Measurements from ENCODE around the gene VKORC1. TPM values are rescaled to one million over a fixed set of nuclear protein-coding genes. Genes with fewer than 3 reads are reported as not detected.

The VKORC1 gene
- total RNA-seq, 1 donor from 2014 or later: 139 TPM

DNA sequence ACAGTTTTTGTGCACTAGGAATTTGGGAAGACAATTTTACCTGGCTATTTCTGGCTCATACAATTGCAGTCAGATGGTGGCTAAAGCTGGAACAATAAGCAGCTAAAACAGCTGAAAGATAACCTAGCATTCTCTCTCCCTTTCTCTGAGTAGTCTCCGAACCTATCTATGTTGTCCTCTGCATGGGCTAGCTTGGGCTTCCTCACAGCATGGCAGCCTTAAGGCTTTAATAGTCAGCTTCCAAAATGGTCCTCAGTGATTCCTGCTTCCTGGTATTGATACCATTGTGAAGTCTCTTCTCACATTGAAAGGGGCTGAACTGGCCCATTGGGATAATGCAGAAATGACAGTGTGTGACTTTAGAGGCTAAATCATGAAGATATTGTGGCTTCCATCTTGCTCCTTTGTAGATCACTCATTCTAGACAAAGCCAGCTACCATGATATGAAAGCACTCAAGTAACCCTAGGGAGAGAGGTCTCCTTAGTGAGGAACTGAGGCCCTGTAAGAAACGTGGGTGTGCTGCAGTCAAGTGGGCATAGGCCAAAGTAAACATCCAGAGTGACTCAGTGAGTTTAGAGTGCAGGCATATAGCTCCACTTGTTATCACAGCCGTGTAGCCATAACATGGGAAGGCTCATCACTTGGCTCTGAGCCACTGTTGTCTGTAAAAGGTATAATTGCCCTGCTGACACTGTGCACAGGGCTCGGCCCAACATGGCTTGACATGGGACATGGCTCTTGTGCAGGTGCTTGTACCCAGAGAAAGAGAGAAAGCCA is 5.5 kb upstream of the VKORC1 start:
- TF ChIP-seq, protein P1, sequence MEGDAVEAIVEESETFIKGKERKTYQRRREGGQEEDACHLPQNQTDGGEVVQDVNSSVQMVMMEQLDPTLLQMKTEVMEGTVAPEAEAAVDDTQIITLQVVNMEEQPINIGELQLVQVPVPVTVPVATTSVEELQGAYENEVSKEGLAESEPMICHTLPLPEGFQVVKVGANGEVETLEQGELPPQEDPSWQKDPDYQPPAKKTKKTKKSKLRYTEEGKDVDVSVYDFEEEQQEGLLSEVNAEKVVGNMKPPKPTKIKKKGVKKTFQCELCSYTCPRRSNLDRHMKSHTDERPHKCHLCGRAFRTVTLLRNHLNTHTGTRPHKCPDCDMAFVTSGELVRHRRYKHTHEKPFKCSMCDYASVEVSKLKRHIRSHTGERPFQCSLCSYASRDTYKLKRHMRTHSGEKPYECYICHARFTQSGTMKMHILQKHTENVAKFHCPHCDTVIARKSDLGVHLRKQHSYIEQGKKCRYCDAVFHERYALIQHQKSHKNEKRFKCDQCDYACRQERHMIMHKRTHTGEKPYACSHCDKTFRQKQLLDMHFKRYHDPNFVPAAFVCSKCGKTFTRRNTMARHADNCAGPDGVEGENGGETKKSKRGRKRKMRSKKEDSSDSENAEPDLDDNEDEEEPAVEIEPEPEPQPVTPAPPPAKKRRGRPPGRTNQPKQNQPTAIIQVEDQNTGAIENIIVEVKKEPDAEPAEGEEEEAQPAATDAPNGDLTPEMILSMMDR (IDR thresholded peaks at IDR 0.05; ENCODE audit: insufficient read depth, low read length, poor library complexity, severe bottlenecking): no peak
- H3K27me3 ChIP-seq (ENCODE audit: control insufficient read depth, insufficient read depth, low read length): no peaks in the 10 kb centered on the region
- H3K4me3 ChIP-seq (ENCODE audit: low read depth, low read length): no peak overlapping the region
- DNase-seq (ENCODE audit: low read depth): no peak
- no peaks in the 10 kb centered on the region for H3K36me3 ChIP-seq (ENCODE audit: control insufficient read depth, insufficient read depth, low read length)

GRCh38 chr16:31094088-31094423 is 541 bp downstream of the VKORC1 start:
- TF ChIP-seq, protein P1 (IDR thresholded peaks at IDR 0.05; ENCODE audit: insufficient read depth, low read length, poor library complexity, severe bottlenecking): no peak
- Histone ChIP-seq H3K36me3 (ENCODE audit: control insufficient read depth, insufficient read depth, low read length) (no peaks in the 10 kb centered on the region), H3K4me3 (ENCODE audit: low read depth, low read length) (peak overlapping the region; percentile 92), H3K27me3 (ENCODE audit: control insufficient read depth, insufficient read depth, low read length) (no peaks in the 10 kb centered on the region)
- DNase-seq (ENCODE audit: low read depth): no peak

GRCh38 chr16:31093132-31093703 is 1.4 kb downstream of the VKORC1 start:
- TF ChIP-seq, protein P1 (IDR thresholded peaks at IDR 0.05; ENCODE audit: insufficient read depth, low read length, poor library complexity, severe bottlenecking): no peak
- no peak for DNase-seq (ENCODE audit: low read depth)
- H3K36me3 ChIP-seq (ENCODE audit: control insufficient read depth, insufficient read depth, low read length): no peaks in the 10 kb centered on the region
- no peaks in the 10 kb centered on the region for H3K27me3 ChIP-seq (ENCODE audit: control insufficient read depth, insufficient read depth, low read length)
- H3K4me3 ChIP-seq (ENCODE audit: low read depth, low read length): peak overlapping the region; percentile 92

- no peak for DNase-seq (ENCODE audit: low read depth)
- Histone ChIP-seq H3K27me3 (ENCODE audit: control insufficient read depth, insufficient read depth, low read length) (no peaks in the 10 kb centered on the region), H3K4me3 (ENCODE audit: low read depth, low read length) (no peak overlapping the region), H3K36me3 (ENCODE audit: control insufficient read depth, insufficient read depth, low read length) (no peaks in the 10 kb centered on the region)
- TF ChIP-seq, protein P1 (IDR thresholded peaks at IDR 0.05; ENCODE audit: insufficient read depth, low read length, poor library complexity, severe bottlenecking): no peak
Measured at GRCh38 chr16:31092330-31092729, 2.3 kb downstream of the VKORC1 start.

DNA sequence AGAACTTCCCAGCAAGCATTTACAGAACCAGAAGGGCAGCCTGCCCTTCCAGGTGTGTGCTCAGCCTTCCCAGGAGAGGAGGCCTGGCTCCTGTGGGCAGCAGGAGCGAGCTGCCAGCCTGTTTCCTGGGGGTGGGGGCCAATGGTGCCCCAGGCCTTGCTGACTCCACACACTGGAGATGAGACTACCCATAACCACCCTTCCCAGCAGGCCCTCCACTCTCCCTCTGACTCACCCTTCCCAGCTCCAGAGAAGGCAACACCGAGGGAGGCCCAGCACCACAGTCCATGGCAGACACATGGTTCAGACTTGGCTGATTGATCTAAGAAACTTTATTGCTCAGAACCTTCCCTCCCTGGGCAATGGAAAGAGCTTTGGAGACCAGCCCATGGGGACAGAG is 4.1 kb downstream of the VKORC1 start:
- no peak overlapping the region for H3K4me3 ChIP-seq (ENCODE audit: low read depth, low read length)
- TF ChIP-seq, protein P1 (IDR thresholded peaks at IDR 0.05; ENCODE audit: insufficient read depth, low read length, poor library complexity, severe bottlenecking): no peak
- H3K36me3 ChIP-seq (ENCODE audit: control insufficient read depth, insufficient read depth, low read length): no peaks in the 10 kb centered on the region
- DNase-seq (ENCODE audit: low read depth): no peak
- no peaks in the 10 kb centered on the region for H3K27me3 ChIP-seq (ENCODE audit: control insufficient read depth, insufficient read depth, low read length)
